ENCODE data around the gene SLC22A5. TPM values are rescaled to one million over a fixed set of nuclear protein-coding genes. Genes with fewer than 3 reads are reported as not detected.
"Not testable (repeated sequence)": the region's sequence is repeated elsewhere in the genome, so short reads cannot be mapped to it uniquely, and the experiment has no call there.

The SLC22A5 gene
- polyA plus RNA-seq, 3 donors = 50.9 to 66.9 (median 53.4) TPM

- DNase-seq = no peak
Measured at GRCh38 chr5:132408965-132409364, 39.5 kb downstream of the SLC22A5 start.

- peak; percentile 76 for DNase-seq
Measured at GRCh38 chr5:132410451-132411303, 41.2 kb downstream of the SLC22A5 start.

GRCh38 chr5:132411304-132412013 lies 41.9 kb downstream of the SLC22A5 start:
- DNase-seq = no peak

GRCh38 chr5:132413567-132413966 lies 44.1 kb downstream of the SLC22A5 start:
- no peak for DNase-seq

- no peak for DNase-seq
Measured at GRCh38 chr5:132414634-132415378, 45.3 kb downstream of the SLC22A5 start.

- DNase-seq = not testable (repeated sequence)
Measured at GRCh38 chr5:132415516-132415915, 46.0 kb downstream of the SLC22A5 start.

GRCh38 chr5:132416306-132417009 lies 46.9 kb downstream of the SLC22A5 start:
- DNase-seq = no peak

GRCh38 chr5:132417010-132417439 lies 47.5 kb downstream of the SLC22A5 start:
- no peak for DNase-seq

GRCh38 chr5:132417461-132417860 lies 48.0 kb downstream of the SLC22A5 start:
- no peak for DNase-seq

GRCh38 chr5:132417889-132418485 lies 48.5 kb downstream of the SLC22A5 start:
- DNase-seq = no peak

GRCh38 chr5:132418881-132419280 lies 49.4 kb downstream of the SLC22A5 start:
- DNase-seq = no peak

GRCh38 chr5:132419502-132420468 lies 50.3 kb downstream of the SLC22A5 start:
- peak; percentile 83 for DNase-seq

GRCh38 chr5:132420706-132421272 lies 51.3 kb downstream of the SLC22A5 start:
- no peak for DNase-seq

- DNase-seq = no peak
Measured at GRCh38 chr5:132421462-132421861, 52.0 kb downstream of the SLC22A5 start.

- no peak for DNase-seq
Measured at GRCh38 chr5:132422720-132423437, 53.4 kb downstream of the SLC22A5 start.

- no peak for DNase-seq
Measured at GRCh38 chr5:132423438-132423898, 54.0 kb downstream of the SLC22A5 start.

- no peak for DNase-seq
Measured at GRCh38 chr5:132424167-132424880, 54.8 kb downstream of the SLC22A5 start.
